Tibial artery (tissue), 4 donors: ENCODE results near the gene EYS.

Experiments used
- DNase-seq, 2 donors: peaks; one replicate each; pipeline ENCODE4 v3.0.0-alpha.2; 2019
- H3K27ac ChIP-seq, 2 donors: fragments of 200-600 bp; sonication (generic) in 1 of 2; 1 replicate in 1 of 2; 2 replicates in 1 of 2; pipeline ENCODE4 v1.5.1; 2018 to 2019; ENCODE audit warnings: mild to moderate bottlenecking in 1 of 2
- H3K27me3 ChIP-seq, 2 donors: fragments of 200-600 bp; sonication (generic) in 1 of 2; one replicate each; pipeline versions ENCODE4 v1.5.1 to v1.6.0; 2016 to 2019
- H3K36me3 ChIP-seq, 3 donors: fragments of 200-600 bp; sonication (generic) in 2 of 3; one replicate each; pipeline ENCODE4 v1.5.1; 2016 to 2019; ENCODE audit warnings: mild to moderate bottlenecking in 2 of 3
- H3K4me1 ChIP-seq, 4 donors: fragments of 200-600 bp; sonication (generic) in 2 of 4; 1 replicate in 3 of 4; 2 replicates in 1 of 4; pipeline ENCODE4 v1.5.1; 2016 to 2019
- H3K4me3 ChIP-seq, 2 donors: fragments of 200-600 bp; sonication (generic) in 1 of 2; 1 replicate in 1 of 2; 2 replicates in 1 of 2; pipeline ENCODE4 v1.5.1; 2018 to 2019; ENCODE audit warnings: mild to moderate bottlenecking in 2 of 2
- H3K9me3 ChIP-seq, 3 donors: fragments of 200-600 bp; sonication (generic) in 1 of 3; one replicate each; pipeline ENCODE4 v1.5.1; 2016 to 2019
- intact Hi-C: fragments of 100-400 bp; cut with DNase I; formaldehyde crosslinking; loops from one replicate; pipeline ENCODE4 v1.15.0; 2023; ENCODE audit warnings: low total_unique reads
- TF ChIP-seq, protein P1 (sequence below), 2 experiments: fragments of 200-600 bp in 1 of 2; fragments of 450-650 bp in 1 of 2; IDR thresholded peaks; one replicate each; pipeline ENCODE4 v1.5.1; 2017 to 2019; ENCODE audit warnings: antibody characterized with exemption in 2 of 2, mild to moderate bottlenecking in 1 of 2, moderate library complexity in 1 of 2

EYS gene

DNA sequence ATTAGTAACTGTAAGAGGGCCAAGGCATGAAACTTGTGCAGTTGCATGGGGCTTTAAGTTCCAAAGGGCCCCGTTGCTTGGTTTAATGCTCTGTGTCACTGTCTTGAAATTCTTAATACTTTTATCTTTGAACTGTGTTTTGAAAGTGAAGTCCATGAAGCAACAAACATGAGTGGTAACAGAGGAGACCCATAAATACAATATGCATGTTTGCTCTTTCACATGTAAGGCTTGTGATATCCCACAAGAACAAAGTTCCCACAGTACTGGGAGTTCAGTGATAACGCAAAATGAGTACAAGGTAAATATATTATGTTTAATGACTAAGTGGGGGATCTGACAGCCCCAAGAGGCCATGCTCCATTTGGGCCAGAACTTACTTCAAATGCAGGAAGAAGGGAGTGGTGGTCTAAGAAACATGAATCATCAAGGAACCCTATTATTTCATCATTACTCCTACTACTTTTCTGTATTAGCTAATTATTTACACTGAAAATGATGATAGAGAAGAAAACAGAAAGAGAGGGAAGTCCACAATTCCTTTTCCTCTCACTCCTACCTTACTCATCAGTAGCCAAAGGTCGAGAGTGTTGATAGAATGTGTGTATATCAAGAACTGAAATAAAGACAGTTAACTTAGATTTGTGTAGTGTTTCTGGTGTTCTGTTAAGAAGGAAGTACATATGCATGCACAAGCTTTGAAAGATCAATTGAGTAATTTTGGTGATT is 1914.1 kb downstream of the EYS start:
- Histone ChIP-seq H3K9me3 (no peaks in the 10 kb centered on the region), H3K27ac (no peak overlapping the region), H3K4me3 (no peak overlapping the region), H3K36me3 (no peaks in the 10 kb centered on the region), H3K4me1 (no peaks in the 10 kb centered on the region), H3K27me3 (no peaks in the 10 kb centered on the region)
- intact Hi-C loops, result no loop called here
- no peak for DNase-seq
- TF ChIP-seq, protein P1, sequence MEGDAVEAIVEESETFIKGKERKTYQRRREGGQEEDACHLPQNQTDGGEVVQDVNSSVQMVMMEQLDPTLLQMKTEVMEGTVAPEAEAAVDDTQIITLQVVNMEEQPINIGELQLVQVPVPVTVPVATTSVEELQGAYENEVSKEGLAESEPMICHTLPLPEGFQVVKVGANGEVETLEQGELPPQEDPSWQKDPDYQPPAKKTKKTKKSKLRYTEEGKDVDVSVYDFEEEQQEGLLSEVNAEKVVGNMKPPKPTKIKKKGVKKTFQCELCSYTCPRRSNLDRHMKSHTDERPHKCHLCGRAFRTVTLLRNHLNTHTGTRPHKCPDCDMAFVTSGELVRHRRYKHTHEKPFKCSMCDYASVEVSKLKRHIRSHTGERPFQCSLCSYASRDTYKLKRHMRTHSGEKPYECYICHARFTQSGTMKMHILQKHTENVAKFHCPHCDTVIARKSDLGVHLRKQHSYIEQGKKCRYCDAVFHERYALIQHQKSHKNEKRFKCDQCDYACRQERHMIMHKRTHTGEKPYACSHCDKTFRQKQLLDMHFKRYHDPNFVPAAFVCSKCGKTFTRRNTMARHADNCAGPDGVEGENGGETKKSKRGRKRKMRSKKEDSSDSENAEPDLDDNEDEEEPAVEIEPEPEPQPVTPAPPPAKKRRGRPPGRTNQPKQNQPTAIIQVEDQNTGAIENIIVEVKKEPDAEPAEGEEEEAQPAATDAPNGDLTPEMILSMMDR (IDR thresholded peaks at IDR 0.05), result no peak

- intact Hi-C loops, result no loop called here
- Histone ChIP-seq H3K36me3 (no peaks in the 10 kb centered on the region), H3K27me3 (no peaks in the 10 kb centered on the region), H3K4me1 (no peaks in the 10 kb centered on the region), H3K27ac (no peak overlapping the region), H3K9me3 (no peaks in the 10 kb centered on the region), H3K4me3 (no peak overlapping the region)
- DNase-seq, result no peak
- TF ChIP-seq, protein P1 (IDR thresholded peaks at IDR 0.05), result no peak
These were observed 1916.7 kb downstream of the EYS start for GRCh38 chr6:63790334-63790733.

- H3K9me3 ChIP-seq, result no peaks in the 10 kb centered on the region
- no peak for DNase-seq
- H3K27ac ChIP-seq, result no peak overlapping the region
- no peaks in the 10 kb centered on the region for H3K36me3 ChIP-seq
- no peaks in the 10 kb centered on the region for H3K27me3 ChIP-seq
- intact Hi-C loops, result no loop called here
- no peaks in the 10 kb centered on the region for H3K4me1 ChIP-seq
- no peak overlapping the region for H3K4me3 ChIP-seq
- TF ChIP-seq, protein P1 (IDR thresholded peaks at IDR 0.05), result no peak
These were observed 1917.3 kb downstream of the EYS start for GRCh38 chr6:63789699-63790098.

DNA sequence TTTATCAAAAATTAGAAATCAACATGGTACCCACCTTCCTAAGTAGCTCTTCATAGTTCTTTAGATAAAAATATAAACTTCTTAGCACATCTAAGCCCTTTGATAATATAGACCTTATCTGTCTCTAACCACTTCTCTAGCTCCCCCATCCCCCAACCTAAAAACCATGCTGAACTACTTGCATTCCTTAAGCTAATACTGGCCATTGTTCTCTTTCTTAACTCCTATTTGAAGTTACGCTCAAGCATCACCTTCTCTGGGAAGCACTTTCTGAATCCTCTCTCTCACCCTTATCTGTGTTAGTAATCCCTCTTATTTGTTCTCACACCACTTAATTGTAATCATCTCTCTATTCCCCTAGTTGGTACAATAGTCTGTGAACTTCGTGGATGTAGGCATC is 1918.5 kb downstream of the EYS start:
- H3K4me1 ChIP-seq, result no peaks in the 10 kb centered on the region
- intact Hi-C loops, result no loop called here
- H3K27ac ChIP-seq, result no peak overlapping the region
- no peaks in the 10 kb centered on the region for H3K36me3 ChIP-seq
- TF ChIP-seq, protein P1 (IDR thresholded peaks at IDR 0.05), result no peak
- H3K9me3 ChIP-seq, result no peaks in the 10 kb centered on the region
- H3K4me3 ChIP-seq, result no peak overlapping the region
- no peaks in the 10 kb centered on the region for H3K27me3 ChIP-seq
- no peak for DNase-seq

DNA sequence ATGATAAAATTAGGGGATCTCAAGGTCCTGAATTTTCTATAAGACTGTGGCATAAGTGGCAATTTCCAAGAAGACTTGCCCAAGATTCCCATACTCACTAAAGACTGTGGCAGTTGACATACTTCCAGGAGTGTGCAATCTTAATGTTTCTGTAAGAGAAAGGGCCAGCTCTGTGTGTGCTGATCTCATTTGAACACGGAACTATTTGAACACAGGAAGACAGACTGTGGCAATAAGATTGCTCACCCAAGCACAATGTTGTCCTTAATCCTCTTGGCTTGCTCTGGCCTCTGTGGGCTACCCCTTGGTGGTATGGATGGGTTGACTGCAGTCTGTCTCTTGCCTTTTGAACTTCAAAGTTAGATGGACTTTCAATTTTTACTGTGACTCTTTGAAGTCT is 1920.0 kb downstream of the EYS start:
- DNase-seq, result no peak

More for the DNA sequence above, 1920.0 kb downstream of the EYS start:
- no peaks in the 10 kb centered on the region for H3K27me3 ChIP-seq
- no peaks in the 10 kb centered on the region for H3K9me3 ChIP-seq
- H3K36me3 ChIP-seq, result no peaks in the 10 kb centered on the region
- intact Hi-C loops, result no loop called here
- H3K4me1 ChIP-seq, result no peaks in the 10 kb centered on the region
- no peak overlapping the region for H3K4me3 ChIP-seq
- TF ChIP-seq, protein P1 (IDR thresholded peaks at IDR 0.05), result no peak
- H3K27ac ChIP-seq, result no peak overlapping the region
